Urinary bladder (tissue), 4 donors: ENCODE results near the gene ADAM29. TPM values are rescaled to one million over a fixed set of nuclear protein-coding genes. Genes with fewer than 3 reads are reported as not detected.
"Not testable (repeated sequence)": the region's sequence is repeated elsewhere in the genome, so short reads cannot be mapped to it uniquely, and the experiment has no call there.

Source experiments
- DNase-seq: peaks from one replicate; pipeline ENCODE4 v3.0.0-alpha.2; 2015; ENCODE audit errors: extremely low spot score
- H3K27ac ChIP-seq: one replicate; pipeline ENCODE4 v1.5.1; 2013; ENCODE audit warnings: low read depth, mild to moderate bottlenecking, moderate library complexity
- H3K36me3 ChIP-seq: one replicate; pipeline ENCODE4 v1.6.1; 2013; ENCODE audit warnings: mild to moderate bottlenecking, moderate library complexity; ENCODE audit not compliant: insufficient read depth
- H3K4me1 ChIP-seq: one replicate; pipeline ENCODE4 v1.6.1; 2013; ENCODE audit warnings: mild to moderate bottlenecking, moderate library complexity; ENCODE audit not compliant: insufficient read depth
- H3K4me3 ChIP-seq: one replicate; pipeline ENCODE4 v1.5.1; 2013; ENCODE audit warnings: low read depth, low read length
- WGBS: extraction: QIAGEN DNeasy Blood & Tissue Kit; methylation state at CpG from one replicate; pipeline ENCODE4 v1.1.7; 2013; 5-methylcytosine and 5-hydroxymethylcytosine counted together
- polyA plus RNA-seq: library from polyadenylated mRNA; stranded (reverse); fragments of 200-250 nt; gene quantifications from one replicate; pipeline ENCODE4 v1.2.3, GENCODE V29; 2013
- small RNA-seq: library from RNA; depleted of rRNA; stranded (forward); fragments of <200 nt; gene quantifications from one replicate; pipeline ENCODE3, GENCODE V24; 2014
- total RNA-seq: library from RNA; depleted of rRNA; stranded (reverse); fragments of >200 nt; gene quantifications from one replicate; pipeline ENCODE4 v1.2.3, GENCODE V29; 2014
- donor health status: healthy with polysubstance abuse.
- donor health status: healthy.

ADAM29 gene
- total and polyA plus RNA-seq, 2 donors = not detected

DNA sequence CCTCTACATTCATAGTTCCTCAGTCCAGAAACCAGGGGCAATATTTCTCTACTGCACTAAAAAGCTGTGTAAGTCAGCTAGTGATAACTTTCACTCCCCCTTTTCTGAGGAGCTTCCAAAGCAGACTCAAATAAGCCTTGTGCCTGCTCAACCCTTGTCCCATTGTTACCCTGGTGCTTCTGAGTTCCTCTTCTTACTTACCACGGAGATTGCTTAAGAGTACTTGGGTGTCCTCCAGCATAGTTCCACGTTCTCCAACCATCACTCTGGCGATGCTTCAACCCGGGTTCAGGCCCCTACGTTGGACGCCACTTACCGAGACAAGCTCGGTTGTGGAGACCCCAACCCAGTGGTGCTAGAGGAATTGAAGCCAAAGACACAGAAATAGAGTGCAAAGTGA, 71.6 kb downstream of the ADAM29 start:
- Histone ChIP-seq H3K4me1 (no peaks in the 10 kb centered on the region), H3K36me3 (no peaks in the 10 kb centered on the region), H3K4me3 (no peak overlapping the region), H3K27ac (no peak overlapping the region)
- no peak for DNase-seq
- 87% methylated on average over 8 of the region's 8 CpGs for WGBS

DNA sequence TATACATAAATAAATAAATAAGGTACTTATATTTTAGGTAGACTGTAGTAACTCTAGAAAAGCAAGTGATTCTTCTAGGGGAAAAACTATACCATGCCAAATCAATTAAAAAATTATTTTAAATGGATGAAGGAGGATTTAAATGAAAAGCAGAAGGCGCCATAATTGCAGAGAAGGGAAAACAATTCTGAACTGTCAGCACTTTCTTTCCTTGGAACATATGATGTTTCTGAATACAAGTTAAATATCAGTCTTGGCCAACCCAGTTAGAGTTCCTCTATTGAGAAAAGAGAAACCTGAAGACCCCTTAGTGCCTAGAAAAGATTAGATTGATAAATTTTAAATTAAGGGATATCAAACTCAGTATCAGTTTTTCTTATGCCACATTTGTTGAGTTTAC, 75.8 kb downstream of the ADAM29 start:
- Histone ChIP-seq H3K4me3 (no peak overlapping the region), H3K36me3 (no peaks in the 10 kb centered on the region), H3K27ac (no peak overlapping the region), H3K4me1 (no peaks in the 10 kb centered on the region)
- no peak for DNase-seq
- 82% methylated on average over 1 of the region's 1 CpG for WGBS

DNA sequence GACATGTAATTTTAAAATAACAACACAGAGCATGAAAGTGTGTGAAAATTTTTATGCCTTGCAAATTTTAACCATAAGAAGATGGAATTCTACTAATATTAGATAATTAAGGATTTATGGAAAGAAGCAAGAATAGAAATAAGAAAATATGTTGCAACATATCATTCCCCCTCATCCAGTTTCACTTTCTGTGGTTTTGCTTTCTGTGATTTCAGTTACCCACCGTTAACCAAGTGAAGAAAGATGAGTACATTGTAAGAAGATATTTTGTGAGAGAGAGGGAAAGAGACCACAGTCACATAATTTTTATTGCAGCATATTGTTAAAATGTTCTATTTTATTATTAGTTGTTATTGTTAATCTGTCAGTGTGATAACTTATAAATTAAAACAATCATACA, 77.9 kb downstream of the ADAM29 start:
- WGBS = 61% methylated on average over 1 of the region's 1 CpG
- no peak for DNase-seq
- Histone ChIP-seq H3K27ac (no peak overlapping the region), H3K4me1 (no peaks in the 10 kb centered on the region), H3K36me3 (no peaks in the 10 kb centered on the region), H3K4me3 (no peak overlapping the region)

DNA sequence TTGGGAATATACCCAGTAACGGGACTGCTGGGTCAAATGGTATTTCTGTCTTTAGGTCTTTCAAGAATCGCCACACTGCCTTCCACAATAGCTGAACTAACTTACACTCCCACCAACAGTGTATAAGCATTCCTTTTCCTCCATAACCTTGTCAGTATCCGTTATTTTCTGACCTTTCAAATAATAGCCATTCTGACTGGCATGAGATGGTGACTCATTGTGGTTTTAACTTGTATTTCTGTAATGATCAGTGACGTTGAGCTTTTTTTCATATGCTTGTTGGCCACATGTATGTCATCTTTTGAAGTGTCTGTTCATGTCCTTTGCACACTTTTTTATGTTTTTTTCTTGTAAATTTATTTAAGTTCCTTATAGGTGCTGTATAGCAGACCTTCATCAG, 81.2 kb downstream of the ADAM29 start:
- Histone ChIP-seq H3K27ac (no peak overlapping the region), H3K4me3 (no peak overlapping the region), H3K36me3 (no peaks in the 10 kb centered on the region), H3K4me1 (no peaks in the 10 kb centered on the region)
- no peak for DNase-seq
- WGBS = 70% methylated on average over 4 of the region's 4 CpGs

GRCh38 chr4:175017751-175018150, 99.6 kb downstream of the ADAM29 start:
- DNase-seq = no peak
- H3K27ac ChIP-seq = no peak overlapping the region
- no peaks in the 10 kb centered on the region for H3K4me1 ChIP-seq
- WGBS = 86% methylated on average over 3 of the region's 3 CpGs
- H3K36me3 ChIP-seq = no peaks in the 10 kb centered on the region
- H3K4me3 ChIP-seq = no peak overlapping the region

GRCh38 chr4:175019447-175019846, 101.3 kb downstream of the ADAM29 start:
- not testable (repeated sequence) for H3K36me3 ChIP-seq, DNase-seq, H3K4me3 ChIP-seq, H3K27ac ChIP-seq, H3K4me1 ChIP-seq
- 96% methylated on average over 20 of the region's 20 CpGs for WGBS

Small RNA genes within 50 kb of the gene (small RNA-seq; reads per million reads assigned to genes)
- gene AC105914.1 = not detected

Other genes starting within 250 kb of the ADAM29 start
- 0.16 TPM for gene GLRA3, start 89.1 kb upstream of the ADAM29 start, total RNA-seq
- gene GLRA3, start 89.1 kb upstream of the ADAM29 start, polyA plus RNA-seq = 0.01 TPM